VCaP (cell line): ENCODE measurements around the gene MYO10.

Experiments
- H3K27ac ChIP-seq: fragments of 450-650 bp; 2 replicates; pipeline ENCODE4 v1.5.1; 2017
- CTCF ChIP-seq: fragments of 450-650 bp; conservative IDR thresholded peaks from 2 replicates; pipeline ENCODE4 v1.5.1; 2017; ENCODE audit warnings: mild to moderate bottlenecking, moderate library complexity

Gene MYO10

GRCh38 chr5:16673241-16674201 lies 262.6 kb downstream of the MYO10 start:
- no peak for TF ChIP-seq CTCF
- peak overlapping the region; percentile 70 for H3K27ac ChIP-seq

GRCh38 chr5:16671208-16671607 lies 264.9 kb downstream of the MYO10 start:
- TF ChIP-seq CTCF = no peak

GRCh38 chr5:16669776-16670175 lies 266.3 kb downstream of the MYO10 start:
- no peak for TF ChIP-seq CTCF
- peak overlapping the region; percentile 70; the same call in 1 of the 2 replicates for H3K27ac ChIP-seq

More at GRCh38 chr5:16671208-16671607, 264.9 kb downstream of the MYO10 start:
- peak overlapping the region; percentile 70 for H3K27ac ChIP-seq

- no peak overlapping the region for H3K27ac ChIP-seq
- TF ChIP-seq CTCF = no peak
Measured at GRCh38 chr5:16668631-16669030, 267.5 kb downstream of the MYO10 start.

- TF ChIP-seq CTCF = no peak
- no peak overlapping the region for H3K27ac ChIP-seq
Measured at GRCh38 chr5:16668194-16668593, 267.9 kb downstream of the MYO10 start.

GRCh38 chr5:16666883-16667398 lies 269.1 kb downstream of the MYO10 start:
- peak; percentile 81 for TF ChIP-seq CTCF
- H3K27ac ChIP-seq = peak overlapping the region; percentile 82

GRCh38 chr5:16666130-16666882 lies 269.8 kb downstream of the MYO10 start:
- H3K27ac ChIP-seq = peak overlapping the region; percentile 82
- no peak for TF ChIP-seq CTCF
